HG02763 (cell line): Measurements from ENCODE around the gene MANBA.

Source experiments
- ATAC-seq: cut with Tn5 transposase; IDR thresholded peaks from one replicate; pipeline ENCODE4 v1.9.1; 2021; ENCODE audit warnings: mild to moderate bottlenecking, moderate library complexity; ENCODE audit not compliant: unreplicated experiment

Gene MANBA

DNA sequence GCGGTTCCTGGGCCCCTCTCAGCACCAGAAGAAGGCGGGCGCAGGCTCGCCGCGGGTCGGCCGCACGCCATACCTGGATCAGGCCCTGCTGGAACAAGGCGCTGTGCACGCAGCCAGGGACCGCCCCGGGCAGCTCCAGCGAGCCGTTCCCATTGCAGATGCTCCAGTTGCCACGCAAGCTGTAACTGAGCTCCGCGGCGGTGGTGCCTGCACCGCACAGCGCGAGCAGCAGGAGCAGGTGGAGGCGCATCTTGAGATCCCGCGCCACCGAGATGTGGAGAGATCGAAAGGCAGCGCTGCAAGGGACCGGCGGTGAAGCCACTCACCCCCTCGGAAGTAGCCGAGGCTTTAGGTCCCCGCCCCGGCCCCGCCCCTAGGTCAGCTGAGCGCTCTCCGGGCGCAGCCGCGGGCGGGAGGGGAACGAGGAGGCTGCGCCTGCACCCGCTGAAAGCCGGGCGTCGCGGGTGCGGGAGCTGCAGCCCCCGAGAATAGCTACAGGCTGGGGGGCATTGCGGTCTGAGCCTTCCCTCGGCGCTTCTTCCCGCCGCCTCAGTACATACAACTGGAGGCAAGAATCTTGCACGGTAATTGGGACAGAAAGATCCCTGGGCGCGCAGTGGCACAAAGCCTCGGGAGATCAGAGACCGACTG, at the start of gene MANBA:
Gene MANBA (minus strand): TSS at position 324 of the 651 bp plus-strand sequence. CDS start 74 bp downstream, at position 250.
- peak; percentile 92 for ATAC-seq

- no peak for ATAC-seq
Measured at GRCh38 chr4:102809691-102810090, 48.9 kb upstream of the MANBA start.

- ATAC-seq, result peak; percentile 56
Measured at GRCh38 chr4:102809190-102809589, 48.4 kb upstream of the MANBA start.

DNA sequence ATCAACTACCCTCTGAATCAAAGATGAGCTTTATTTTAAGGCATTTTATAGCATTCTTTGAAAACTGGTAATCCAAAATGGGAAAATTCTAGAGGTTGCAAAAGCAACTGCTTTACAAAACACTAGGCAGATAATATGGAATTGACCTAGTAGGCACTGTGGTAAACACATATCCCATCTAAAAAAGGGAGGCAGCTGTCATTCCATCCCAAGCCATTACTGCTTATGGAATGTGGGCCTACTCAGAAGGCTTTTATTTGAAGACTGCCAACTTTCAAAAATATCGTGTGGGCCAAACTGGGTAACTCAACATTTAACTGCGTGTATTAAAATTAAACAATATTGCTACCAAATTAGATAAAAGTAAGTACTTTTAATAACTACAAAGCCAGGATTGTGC, 47.2 kb upstream of the MANBA start:
- no peak for ATAC-seq

GRCh38 chr4:102807345-102807744, 46.6 kb upstream of the MANBA start:
- ATAC-seq, result no peak

GRCh38 chr4:102799816-102800215, 39.0 kb upstream of the MANBA start:
- no peak for ATAC-seq

- ATAC-seq, result no peak
Measured at GRCh38 chr4:102794999-102795398, 34.2 kb upstream of the MANBA start.

DNA sequence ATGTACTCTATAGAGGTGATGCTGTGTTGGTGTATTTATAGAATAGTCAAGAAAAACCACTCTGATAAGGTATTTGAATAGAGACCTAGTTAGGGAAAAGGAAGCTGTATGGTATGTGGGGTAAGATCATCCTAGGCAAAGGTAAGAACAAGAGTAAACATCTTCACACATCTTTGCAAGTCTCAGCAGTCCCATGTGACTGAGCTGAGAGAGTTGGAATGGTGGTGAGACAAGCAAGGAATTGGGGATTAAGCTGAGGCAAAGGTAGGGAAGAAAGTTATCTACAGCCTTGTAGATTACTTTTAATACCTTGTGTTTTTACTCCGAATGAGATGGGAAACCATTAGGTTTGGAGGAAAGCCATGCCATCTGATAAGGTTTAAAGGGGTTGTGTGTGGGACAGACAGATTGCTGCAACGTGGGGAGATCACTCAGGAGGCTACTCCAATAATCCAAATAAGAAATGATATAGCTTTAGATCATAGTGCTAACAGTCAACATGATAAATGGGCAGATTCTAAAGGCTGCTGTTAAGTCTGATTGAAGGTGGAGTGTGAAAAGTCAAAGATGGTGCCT, 31.7 kb upstream of the MANBA start:
- no peak for ATAC-seq

DNA sequence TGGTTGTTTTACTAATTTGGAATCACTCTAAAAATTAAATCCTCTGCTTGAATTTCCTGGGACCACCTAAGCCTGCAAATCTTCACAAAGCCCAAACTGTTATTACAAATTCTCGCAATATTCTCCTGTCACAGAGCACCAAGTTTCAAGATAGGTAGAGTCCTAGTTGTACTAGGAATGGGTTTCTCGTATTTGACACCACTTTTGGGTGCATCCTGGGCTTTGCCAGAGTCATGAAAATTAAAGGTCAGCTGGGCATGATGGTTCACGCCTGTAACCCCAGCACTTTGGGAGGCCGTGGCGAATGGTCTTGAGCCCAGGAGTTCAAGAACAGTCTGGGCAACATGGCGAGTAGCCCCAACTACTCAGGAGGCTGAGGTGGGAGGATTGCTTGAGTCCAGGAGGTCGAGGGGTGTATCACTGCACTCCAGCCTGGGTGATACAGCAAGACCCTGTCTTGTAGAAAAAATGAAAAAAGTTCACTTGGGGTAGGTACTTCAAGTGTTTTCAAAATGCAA, 30.6 kb upstream of the MANBA start:
- ATAC-seq, result no peak

DNA sequence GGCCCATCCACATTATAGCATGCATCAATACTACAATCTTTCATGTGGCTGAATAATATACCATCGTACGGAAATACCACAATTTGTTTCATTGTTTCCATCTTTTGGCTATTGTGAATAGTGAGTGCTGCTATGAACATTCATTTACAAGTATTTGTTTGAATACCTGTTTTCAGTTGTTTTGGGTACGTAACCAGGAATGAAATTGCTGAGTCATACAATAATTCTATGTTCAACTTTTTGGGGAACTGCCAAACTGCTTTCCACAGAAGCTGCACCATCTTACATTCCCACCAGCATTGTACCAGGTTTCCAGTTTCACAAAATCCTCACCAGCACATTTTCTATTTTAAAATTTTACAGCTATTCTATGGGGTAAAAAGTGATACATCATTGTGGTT, 28.5 kb upstream of the MANBA start:
- ATAC-seq, result no peak

DNA sequence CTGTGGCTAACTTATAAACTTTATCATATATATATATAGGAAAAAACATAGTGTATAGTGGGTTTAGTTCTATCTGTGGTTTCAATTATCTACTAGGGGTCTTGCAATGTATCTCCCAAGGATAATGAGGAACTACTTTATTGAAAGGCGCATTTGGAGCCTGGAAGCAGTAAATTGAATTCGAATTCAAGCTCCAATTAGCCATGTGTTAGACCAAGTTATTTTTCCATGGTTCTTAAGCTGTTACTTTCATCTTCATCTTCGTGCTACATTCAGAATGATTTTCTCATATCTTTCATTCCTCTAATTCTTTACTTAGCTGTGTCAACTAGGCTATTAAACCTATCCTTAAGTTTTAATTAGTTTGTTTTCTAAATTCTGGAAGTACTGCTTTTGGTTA, 27.2 kb upstream of the MANBA start:
- no peak for ATAC-seq

DNA sequence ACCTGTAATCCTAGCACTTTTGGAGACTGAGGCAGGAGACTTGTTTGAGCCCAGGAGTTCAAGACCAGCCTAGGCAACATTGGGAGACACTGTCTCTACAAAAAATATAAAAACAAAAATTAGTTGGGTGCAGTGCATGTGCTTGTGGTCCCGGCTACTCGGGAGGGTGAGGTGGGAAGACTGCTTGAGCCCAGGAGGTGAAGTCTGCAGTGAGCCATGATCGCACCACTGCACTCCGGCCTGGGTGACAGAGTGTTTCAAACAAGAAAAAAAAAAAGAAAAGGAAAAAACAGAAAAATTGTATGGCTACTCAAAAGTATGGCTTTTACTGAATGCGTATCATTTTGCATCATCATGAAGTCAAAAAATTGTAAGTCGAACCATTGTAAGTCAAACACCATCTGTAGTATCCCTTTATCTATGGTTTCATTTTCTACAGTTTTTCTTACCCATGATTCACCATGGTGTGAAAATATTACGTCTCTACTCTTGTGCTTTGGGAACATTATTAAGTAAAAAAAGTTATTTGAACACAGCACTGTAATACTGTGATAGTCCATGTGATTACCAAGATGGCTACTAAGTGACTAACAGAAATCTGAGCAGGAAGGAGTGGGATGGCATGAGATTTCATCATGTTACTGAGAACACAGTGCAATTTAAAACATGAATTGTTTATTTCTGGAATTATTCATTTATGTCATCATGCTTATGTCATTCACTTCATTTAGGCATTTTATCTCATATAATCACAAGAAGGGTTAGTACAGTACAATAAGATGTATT, 26.5 kb upstream of the MANBA start:
- ATAC-seq, result no peak

- no peak for ATAC-seq
Measured at GRCh38 chr4:102786279-102786678, 25.5 kb upstream of the MANBA start.

GRCh38 chr4:102783006-102783405, 22.2 kb upstream of the MANBA start:
- no peak for ATAC-seq

- ATAC-seq, result no peak
Measured at GRCh38 chr4:102781570-102781969, 20.8 kb upstream of the MANBA start.

- no peak for ATAC-seq
Measured at GRCh38 chr4:102780476-102781144, 19.8 kb upstream of the MANBA start.

GRCh38 chr4:102779204-102779603, 18.4 kb upstream of the MANBA start:
- no peak for ATAC-seq

- ATAC-seq, result no peak
Measured at GRCh38 chr4:102778720-102779119, 18.0 kb upstream of the MANBA start.

DNA sequence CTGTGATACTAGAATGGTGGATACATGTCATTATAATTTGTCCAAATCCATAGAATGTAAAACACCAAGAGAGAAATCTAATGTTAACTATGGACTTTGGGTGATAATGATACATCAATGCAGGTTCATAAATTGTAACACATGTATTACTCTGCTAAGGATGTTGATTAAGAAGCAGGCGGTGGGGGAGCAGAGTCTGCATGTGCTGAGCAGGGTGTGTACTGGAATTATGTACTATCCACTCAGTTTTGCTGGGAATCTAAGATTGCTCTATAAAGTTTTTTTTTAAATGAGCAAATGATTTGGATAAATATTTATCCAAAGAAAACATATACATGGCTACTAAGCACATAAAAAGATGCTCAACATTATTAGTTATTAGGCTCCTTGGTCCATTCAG, 15.0 kb upstream of the MANBA start:
- no peak for ATAC-seq

DNA sequence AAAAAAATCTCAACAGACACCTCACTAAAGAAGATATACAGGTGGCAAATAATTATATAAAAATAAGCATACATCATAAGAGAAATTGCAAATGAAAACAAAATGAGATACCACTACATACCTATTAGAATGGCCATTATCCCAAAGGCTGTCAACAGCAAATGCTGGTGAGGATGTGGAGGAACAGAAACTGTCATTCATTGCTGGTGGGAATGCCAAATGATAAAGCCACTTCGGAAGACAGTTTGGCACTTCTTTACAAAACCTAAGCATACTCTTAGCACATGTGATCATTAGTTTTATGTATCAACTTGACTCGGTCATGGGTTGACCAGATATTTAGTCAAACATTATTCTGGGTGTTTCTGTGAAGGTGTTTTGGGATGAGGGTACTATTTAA, 13.5 kb upstream of the MANBA start:
- ATAC-seq, result no peak

DNA sequence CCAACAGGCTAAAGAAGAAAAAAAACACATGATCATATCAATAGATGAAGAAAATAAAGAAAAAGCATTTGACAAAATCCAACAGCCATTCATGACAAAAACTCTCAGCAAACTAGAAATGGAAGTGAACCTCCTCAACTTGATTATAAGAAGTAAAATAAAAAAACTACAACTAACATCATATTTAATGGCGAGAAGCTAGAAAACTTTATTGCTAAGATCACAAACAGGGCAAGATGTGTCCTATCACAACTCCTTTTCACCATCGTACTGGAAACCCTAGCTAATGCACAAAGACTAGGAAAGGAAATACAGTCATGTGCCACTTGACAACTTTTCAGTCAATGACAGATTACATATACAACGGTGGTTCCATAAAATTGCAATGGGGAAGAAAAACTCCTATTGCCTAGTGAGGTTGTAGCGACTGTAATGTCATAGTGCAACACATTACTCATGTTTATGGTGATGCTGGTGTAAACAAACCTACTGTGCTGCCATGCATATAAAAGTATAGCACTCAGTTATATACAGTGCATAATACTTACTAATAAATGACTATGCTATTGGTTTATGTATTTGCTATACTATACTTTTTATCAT, 12.1 kb upstream of the MANBA start:
- no peak for ATAC-seq
